Stimulated activated CD4-positive, alpha-beta T cell treated with anti-CD3 and anti-CD28 coated beads, Interleukin-4, amount 100 ng/mL, for 24 hours (primary cell): Measurements from ENCODE around the gene RAD23A.
A peak's percentile ranks its signal among the peaks of the same experiment; 100 is the strongest.
"Not testable (repeated sequence)": the region's sequence is repeated elsewhere in the genome, so short reads cannot be mapped to it uniquely, and the experiment has no call there.

Experiments used
- DNase-seq: peaks from one replicate; pipeline ENCODE4 v3.0.0-alpha.2; 2020

Gene RAD23A

DNA sequence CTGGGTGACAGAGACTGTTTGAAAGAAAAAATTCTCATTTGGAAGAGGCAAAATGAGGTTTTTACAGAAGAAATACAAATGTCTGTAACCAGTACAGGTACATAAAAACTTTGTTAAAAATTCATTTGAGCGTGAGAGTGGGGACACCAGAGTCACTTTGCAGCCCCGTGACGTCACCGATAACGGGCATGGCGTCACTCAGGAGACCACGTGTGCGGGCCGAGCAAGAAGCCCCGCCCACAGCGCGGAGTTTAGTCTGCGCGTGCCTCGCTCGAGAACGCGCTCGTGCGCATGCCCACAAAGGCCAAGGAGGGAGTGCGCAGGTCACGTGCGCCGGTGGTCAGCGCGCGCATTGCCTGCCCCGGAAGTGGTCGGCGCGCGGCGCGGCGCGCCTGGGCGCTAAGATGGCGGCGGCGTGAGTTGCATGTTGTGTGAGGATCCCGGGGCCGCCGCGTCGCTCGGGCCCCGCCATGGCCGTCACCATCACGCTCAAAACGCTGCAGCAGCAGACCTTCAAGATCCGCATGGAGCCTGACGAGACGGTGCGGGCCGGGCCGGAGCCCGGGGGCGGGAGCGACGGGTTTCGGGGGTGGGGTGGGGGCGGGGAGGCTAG lies at the start of gene RAD23A:
RAD23A (plus strand) TSS at position 384 of the 613 bp plus-strand sequence; CDS start at position 471, 87 bp downstream.
- DNase-seq: peak; percentile 98

DNA sequence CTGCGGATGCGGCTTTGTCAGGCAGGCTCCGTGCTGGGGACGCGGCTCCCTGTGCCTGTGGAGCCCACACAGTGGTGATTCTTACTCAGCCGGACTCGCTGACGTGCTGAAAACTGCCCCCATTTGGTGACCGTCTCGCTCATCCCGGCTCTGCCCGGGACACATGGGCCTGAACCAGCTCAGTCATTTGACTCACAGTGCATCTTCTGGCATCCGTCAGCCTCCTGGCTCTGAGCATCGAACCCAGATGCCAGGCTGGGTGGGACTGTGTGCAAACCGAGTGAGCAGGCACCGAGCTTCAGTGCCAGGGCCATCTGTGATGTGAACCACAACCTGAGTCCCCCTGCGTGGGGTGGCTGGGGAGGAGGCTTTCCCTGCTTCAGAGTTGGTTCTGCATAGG lies 49.2 kb upstream of the RAD23A start:
- no peak for DNase-seq

DNA sequence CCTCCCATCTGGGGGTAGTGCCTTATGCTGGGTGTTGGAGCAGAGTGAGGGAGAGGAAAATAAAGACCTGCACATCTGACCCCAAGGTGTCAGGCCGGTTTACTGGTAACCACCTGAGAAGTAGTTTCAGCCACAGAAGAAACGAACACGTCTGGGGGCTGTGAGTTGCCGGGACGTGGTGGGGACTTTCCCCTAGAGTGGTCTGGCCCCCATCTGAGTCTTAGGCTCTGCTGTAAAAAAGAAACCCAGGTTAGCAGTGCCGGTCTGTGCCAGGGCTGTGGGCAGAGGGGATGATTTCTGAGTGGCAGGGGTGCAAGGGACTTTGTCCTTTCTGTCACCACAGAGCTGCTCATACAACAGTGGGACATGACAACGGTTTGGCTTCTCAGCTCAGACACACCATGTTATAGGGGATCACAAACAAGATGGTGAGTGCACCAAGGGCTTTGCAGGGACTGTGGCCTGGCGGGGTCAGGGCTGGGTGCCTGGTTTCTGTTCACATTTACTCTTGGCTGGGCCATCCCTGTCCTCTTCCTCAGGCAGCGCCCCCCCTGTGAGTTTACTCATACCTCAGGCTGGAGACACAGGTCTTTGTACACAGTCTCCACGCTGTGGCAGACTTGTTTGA lies 45.7 kb upstream of the RAD23A start:
- no peak for DNase-seq

DNA sequence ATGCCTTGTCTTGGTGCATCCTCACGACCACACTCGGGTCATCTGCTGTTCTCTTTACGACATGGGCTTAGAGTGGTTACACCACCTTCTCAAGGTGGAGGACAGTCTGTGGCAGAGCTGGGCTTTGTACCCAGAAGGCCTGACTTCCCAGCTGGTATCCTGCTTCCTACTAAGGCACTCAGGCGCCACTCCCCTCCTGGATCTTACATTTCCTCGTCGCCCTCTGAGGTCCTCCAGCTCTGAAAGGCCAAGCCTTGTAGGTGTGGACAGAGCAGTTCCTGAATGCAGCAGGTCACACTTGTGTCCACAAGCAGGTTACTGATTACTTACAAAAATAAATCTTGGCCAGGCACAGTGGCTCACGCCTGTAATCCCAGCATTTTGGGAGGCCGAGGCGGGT lies 38.5 kb upstream of the RAD23A start:
- no peak for DNase-seq

DNA sequence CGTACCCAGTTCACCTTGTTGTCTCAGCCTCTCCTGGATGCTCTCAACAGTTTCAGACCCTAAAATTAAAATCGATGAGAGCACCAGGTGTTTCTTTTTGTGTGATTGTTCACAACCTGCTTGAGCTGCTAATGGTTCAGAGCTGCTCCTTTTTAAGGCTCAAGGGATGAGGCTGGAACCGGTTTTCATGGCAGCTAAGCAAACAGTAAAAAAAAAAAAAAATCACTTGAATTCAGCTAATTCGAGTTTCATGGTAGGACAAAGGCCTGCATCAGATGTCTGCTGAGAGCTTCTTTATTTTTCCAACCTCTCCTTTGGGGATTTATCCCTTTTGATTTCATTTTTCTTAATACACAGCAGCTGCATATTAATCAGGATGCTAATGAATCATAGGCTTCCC lies 33.1 kb upstream of the RAD23A start:
- DNase-seq: no peak

DNA sequence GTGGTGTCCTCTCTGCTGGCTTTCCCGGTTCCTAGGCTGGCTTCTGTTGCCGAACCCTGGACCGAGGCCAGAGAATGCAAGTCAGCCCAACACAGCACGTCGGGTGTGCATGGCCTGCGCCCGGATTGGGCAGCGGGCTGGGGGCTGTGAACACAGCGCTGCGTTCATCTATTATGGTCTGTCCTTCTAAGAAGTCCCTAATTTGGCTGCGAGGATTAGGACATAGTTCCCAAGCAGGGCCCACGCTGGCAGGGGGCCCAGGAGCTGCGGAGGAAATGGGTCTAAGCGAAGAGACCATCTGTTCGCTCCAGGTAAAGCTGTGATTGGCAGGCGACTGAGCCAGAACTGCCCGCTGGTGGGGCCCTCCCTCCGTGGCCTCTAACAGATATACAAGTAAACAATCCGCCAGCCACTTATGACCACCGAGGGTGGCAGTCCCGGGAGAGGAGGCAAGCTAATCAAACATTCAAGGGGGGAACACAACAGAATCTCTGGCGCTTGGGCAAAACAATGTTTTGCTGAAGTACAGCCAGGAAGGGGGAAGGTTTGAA lies 32.6 kb upstream of the RAD23A start:
- DNase-seq: no peak

DNA sequence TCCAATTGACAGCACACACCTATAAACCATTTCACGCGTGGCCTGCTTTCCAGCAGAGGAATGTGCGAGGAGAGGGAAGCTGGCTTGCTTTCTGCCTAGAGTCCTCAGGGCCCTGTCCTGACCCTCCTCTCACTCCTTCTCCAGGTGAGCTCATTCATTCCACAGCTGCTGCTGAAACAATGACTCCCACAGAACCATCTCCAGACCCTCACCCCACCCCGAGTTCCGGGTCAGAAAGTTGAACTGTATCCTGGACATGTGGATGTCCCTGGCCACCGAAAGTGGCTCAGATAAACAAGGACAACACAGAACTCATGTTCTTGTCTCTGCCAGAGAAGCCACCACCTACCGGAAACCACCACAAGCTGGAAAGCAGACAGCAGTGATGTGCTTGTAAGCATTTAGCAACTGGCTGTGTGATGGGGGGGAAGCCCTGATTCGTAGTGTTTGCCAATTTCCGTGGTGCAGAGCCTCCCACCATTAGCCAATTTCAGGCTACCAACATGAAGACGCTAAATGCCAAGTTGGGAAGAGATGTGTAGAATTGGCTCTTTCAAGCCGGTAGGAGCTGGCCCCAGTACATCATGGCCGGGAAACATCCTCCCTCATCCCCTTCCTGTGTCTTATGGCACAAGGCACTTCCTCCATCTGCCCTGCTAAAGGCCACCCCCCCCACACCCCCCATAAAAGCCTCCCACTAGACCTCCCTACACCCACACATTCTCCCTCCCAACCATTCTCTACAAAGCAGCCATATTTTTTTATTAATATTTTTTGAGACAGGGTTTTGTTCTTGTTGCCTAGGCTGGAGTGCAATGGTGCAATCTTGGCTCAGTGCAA lies 31.6 kb upstream of the RAD23A start:
- peak; percentile 42 for DNase-seq

DNA sequence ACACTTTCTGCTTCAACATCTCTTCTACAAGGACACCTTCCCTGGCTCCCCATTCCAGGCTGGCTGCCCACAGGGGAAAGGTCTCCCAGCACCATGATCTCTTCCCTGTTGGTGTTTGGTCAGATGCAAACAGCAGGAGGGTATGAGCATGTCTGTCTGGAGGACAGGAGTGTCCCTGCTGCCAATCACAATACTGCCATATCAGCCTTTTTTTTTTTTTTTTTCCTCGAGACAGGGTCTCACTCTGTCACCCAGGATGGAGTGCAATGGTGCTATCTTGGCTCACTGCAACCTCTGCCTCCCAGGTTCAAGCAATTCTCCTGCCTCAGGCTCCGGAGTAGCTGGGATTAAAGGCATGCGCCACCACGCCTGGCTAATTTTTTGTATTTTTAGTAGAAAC lies 29.8 kb upstream of the RAD23A start:
- not testable (repeated sequence) for DNase-seq

DNA sequence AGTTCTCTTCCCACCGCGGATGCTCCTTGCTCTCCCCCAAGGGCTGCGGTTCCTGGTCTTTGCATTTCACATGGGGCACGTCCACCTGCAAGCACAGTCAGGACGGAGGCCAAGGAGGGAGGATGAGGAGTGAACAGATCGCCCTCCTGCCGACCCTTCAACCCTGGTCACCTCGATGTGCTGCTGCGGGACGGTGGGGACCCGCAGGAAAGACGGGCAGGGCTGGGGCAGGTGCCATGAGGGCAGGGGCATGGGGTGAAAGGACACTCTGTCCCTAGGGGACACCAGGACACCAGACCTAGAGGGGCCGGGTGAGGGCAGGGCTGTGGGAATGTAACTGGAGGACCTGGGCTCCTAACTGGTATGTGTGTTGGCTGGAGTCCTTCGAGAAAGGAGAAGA lies 27.4 kb upstream of the RAD23A start:
- no peak for DNase-seq

DNA sequence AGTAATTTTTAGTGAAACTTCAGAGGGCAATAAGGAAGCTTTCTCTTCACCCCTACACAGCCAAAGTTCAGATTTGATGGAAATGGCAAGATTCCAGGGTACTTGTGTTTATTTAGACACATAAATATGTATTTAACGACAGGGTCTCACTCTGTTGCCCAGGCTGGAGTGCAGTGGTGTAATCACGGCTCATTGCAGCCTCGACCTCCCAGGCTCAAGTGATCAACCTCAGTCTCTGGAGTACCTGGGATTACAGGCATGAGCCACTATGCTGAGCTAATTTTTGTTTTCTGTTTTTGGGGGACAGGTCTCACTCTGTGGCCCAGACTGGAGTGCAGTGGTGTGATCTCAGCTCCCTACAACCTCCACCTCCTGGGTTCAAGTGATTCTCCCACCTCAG lies 24.6 kb upstream of the RAD23A start:
- no peak for DNase-seq

DNA sequence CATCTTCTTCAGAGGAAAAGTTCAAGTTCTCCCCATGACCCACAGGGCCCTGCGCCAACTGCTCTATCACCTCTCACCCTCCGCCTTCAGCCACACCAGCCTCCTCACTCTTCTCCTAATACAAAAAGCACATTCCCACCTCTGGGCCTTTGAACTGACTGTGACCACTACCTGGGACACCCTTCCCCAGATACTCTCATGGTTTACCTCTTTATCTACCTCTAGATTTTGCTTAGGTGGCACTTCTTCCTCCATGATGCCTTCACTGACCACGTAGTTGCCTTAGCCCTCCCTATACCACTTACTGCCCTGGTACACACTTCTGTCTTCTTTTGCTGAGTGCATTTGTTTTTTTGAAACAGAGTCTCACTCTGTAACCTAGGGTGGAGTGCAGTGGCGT lies 22.7 kb upstream of the RAD23A start:
- DNase-seq: no peak

DNA sequence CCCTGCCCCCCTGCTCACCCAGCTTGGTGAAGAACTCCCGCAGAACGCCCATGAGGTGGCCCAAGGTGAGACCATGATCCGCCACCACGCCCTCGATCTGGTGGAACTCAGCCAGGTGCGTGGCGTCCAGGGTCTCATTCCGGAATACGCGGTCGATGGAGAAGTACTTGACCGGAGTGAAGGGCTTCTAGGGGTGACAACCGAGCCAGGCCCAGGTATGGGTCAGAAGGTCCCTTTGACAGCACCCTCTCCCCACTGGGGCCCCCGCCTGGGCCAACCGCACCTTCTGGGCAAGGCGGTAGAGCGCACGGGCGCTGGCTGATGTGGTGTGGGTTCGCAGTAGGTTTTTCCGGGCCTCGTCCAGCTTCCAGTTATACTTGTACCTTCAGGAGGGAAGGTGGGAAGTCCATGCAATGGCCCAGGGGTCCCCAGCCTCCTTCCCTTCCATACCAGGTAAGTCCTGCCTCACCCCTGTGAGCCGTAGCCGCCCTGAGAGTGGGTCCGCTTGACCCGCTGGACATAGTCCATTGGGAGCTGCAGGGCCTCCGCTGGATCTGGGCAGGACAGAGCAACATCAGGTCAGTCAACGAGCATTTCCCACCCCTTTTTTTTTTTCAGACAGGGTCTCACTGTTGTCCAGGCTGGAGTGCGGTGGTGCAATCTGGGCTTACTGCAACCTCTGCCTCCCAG lies 20.9 kb upstream of the RAD23A start:
- no peak for DNase-seq

DNA sequence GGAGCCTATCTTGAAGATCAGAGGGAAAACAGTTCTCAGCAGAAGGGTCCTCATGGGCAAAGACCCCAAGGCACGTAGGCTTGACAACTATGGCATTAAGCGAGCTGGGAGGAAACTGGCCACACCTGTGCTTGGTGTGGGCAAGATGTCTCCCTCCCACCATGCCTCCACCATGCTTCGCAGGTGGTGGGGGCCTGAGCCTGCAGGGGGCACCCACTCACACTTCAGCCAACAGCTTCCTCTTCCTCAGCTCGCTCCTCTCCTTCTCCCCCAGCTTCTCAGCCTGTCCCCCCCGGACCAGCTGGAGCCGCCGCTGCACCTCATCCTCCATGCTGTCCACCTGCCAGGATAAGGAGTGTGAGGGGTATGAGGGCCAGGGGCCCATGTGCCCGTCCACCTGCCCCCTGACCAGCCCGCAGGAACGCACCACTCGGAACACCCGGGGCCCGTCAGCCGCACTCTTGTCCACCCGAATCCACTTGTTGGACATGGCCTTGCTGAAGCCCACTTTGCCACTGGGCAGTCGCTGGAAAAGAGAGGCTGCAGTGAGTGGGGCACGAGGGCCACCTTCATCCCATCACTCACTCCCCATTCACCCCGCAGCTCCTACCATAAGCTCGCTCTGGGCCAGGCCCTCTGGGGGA lies 15.5 kb upstream of the RAD23A start:
- DNase-seq: no peak

DNA sequence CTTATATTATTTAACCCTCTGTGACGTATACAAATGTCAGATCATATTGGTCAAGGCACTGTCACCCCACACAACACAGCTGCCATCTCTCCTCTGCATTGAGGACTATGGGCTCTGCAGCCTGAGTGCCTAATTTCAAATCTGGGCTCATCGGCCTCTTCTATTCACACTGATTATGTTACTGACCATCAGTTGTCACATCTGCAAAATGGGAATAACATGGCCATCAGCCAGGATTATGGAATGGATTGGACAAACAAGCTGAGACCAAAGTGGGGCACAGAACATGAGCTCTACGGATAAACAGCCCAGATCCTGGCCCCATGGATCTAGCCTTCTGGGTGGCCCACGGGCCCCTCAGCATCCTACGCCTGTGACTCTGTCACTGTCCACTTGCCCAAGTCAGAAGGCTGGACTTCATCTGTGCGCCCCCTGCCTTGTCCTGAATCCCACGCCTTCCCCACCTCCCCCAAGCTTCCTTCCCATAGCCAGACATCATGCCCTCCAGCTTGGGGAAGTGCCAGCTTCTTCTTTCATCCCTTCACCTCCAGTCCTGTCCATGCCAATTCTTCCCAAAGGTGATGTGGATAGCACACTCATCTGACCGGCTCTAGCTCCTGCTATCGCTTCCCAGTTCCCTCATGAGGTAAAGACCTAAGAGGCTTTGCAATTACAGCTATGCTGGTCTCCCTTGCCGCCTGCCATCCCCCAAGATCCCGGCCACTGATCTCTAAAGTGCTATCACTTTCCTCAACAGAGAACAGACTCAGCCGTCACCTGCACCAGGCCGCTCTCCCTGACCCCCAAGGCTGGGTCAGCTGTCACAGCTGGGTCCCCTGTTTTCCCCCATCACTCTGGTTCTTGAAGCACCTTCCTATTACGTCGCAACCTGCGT lies 13.0 kb upstream of the RAD23A start:
- DNase-seq: no peak

DNA sequence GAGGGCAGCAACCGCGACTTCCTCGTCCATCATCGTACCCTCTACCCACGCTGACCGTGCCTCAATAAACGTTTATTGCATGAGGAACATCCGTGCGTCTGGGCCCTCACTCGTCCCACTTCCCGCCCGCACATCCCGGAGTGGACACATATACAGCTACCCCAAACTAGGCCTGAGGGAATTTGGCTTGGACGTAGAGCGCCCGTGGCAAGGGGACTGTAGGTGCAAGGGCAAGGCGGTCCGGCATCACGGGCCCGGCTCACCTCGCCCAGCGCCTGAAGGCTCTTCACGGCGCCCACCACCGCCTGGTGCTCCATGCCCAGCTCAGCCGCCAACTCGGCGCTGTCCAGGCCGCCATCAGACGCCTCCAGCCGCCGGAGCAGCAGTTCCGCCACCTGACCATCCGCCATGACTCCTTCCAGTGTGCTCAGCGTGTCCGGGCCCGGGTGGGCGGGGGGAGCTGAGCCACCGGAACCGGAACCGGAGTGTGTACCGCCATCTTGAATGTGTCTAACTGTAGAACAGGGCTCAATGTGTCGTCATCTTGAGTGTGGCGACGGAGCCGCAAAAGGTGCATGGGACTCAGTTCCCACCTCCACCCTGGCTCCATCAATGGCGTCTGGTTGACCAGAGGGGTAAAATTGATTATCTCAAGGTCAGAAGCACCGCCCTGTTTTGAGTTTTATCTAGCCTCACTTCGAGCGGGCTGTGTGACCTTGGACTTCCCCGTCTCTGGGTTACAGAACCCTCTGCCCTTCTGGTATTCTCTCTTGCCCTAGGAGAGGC lies 12.2 kb upstream of the RAD23A start, which contains the start of gene FARSA:
FARSA (minus strand) TSS at position 425 of the 786 bp plus-strand sequence; CDS start at position 410, 15 bp downstream.
- peak; percentile 90 for DNase-seq

DNA sequence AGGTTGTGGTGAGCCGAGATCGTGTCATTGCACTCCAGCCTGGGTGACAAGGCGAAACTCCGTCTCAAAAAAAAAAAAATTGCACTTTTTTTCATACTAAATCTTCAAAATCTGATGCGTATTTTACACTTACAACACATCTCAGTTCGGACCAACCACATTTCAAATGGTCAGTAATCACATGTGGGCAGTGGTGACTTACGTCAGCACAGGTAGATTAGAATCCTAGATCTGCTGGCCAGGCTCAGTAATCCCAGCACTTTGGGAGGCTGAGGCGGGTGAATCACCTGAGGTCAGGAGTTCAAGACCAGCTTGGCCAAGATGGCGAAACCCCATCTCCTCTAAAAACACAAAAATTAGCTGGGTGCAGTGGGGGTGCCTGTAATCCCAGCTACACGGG lies 10.6 kb upstream of the RAD23A start:
- no peak for DNase-seq

DNA sequence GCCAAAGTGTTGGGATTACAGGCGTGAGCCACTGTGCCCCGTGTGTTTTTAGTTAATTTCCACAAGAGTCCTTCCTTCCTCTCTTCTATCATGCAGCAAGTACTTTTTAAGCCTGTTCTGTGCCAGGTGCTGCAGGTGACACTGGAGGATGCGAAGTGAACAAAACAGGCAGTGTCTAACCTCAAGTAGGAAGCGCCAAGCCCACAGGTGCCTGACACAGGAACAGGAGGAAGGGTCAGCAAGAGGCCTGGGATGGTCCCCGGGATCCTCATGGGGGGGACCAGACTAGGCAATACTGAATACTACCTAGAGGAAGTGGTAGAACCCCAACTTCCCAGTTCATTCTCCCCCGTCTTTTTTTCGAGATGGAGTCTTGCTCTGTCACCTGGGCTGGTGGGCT lies 9.1 kb upstream of the RAD23A start:
- DNase-seq: no peak

DNA sequence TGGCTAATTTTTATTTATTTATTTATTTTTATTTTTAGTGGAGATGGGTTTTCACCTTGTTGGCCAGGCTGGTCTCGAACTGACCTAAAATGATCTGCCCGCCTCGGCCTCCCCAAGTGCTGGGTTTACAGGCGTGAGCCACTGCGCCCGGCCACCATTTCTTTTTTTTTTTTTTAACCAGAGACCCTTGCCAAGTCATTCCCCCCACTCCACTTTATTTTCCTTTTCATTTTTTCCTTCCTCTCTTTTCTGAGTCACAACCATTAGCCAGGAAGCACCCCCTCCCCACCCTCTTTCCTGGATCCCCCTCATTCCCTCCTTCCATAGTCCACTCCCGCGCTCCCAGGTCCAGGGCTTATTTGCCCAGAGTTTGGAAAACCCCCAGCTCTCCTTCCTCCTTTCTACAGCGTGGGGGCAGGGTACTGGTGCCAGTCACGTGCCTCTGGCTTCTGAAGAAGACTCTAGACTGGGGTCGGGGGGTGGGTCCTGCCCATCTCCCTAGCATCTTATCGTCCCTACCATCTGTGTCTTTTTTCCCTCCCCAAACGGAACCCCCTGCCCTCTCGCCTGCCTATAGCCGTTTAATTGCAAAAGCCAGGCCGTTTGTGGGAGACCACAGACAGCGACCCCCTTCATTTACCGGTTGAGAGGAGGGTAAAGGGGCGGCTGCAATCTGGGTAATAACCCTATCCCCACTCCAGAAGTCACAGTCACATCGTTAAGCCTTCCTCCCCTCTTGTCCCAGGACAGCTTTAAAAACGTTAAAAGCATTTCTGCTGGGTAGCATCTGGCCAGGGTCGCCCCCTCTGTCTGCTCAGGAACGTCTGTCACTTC lies 8.4 kb upstream of the RAD23A start:
- DNase-seq: no peak

DNA sequence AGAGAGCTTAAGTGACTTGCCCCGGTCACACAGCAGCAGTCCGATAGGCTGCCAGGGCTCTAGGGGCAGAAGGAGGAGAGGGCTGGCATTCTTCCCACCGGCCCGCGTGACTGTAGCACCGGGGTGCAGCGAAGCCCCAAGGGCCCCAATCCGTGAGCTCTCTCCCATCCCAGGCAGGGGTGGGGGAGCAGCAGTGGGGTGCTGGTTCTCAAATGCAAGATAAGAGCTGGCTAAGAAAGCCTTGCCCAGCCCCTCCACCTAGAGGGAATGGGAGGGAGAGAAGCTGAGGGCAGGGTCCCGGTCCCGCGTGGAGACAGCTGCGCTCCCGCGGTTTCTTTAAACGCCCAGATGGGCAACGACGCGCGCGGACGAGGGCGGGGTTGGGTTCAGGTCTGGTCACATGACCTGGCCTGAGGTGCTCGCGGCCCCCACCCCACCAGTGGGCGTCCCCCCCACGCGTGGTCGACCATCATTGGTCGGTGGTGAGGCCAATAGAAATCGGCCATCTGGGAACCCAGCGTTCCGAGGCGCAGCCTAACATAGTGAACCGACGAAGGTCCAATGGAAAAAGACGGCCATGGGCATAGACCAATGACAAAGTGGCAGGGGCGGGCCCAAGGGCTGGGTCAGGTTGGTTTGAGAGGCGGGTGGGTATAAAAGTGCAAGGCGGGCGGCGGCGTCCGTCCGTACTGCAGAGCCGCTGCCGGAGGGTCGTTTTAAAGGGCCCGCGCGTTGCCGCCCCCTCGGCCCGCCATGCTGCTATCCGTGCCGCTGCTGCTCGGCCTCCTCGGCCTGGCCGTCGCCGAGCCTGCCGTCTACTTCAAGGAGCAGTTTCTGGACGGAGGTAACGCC lies 7.5 kb upstream of the RAD23A start, which contains the start of gene CALR:
CALR (plus strand) TSS at position 683 of the 852 bp plus-strand sequence; CDS start at position 754, 71 bp downstream.
- DNase-seq: peak; percentile 100
